CD4-positive, alpha-beta T cell (primary cell): ENCODE results near the gene AUTS2. TPM values are rescaled to one million over a fixed set of nuclear protein-coding genes. Genes with fewer than 3 reads are reported as not detected.

Experiments
- ATAC-seq: fragments of 200-7000 bp; cut with Tn5 transposase; one replicate; pipeline ENCODE4 v1.10.0; 2022; ENCODE audit warnings: mild to moderate bottlenecking; ENCODE audit not compliant: poor library complexity
- CTCF ChIA-PET: fragments of 350-600 bp; sonication (Branson Sonifier 250); formaldehyde crosslinking; loops from one replicate; lab custom pipeline; 2021; ENCODE audit warnings: antibody characterized with exemption, inconsistent platforms; lab: Charles Lee
- POLR2A ChIA-PET: fragments of 350-600 bp; sonication (Branson Sonifier 250); formaldehyde crosslinking; loops from one replicate; lab custom pipeline; 2021; ENCODE audit warnings: antibody characterized with exemption, inconsistent platforms; lab: Charles Lee
- DNase-seq, 14 experiments: peaks; one replicate each; pipeline ENCODE4 v3.0.0-alpha.2; 2013 to 2020; ENCODE audit warnings: mixed read lengths in 2 of 14
- H3K27ac ChIP-seq, 2 donors: one replicate each; pipeline versions ENCODE4 v1.5.1 to v1.7.0; 2013; ENCODE audit warnings: low read length in 2 of 2, low read depth in 1 of 2, mild to moderate bottlenecking in 1 of 2
- H3K27me3 ChIP-seq, 2 experiments: 1 replicate in 1 of 2; 2 replicates in 1 of 2; pipeline versions ENCODE4 v1.6.1 to v1.7.0; 2013; ENCODE audit warnings: low read length in 2 of 2, control low read depth in 1 of 2, mild to moderate bottlenecking in 1 of 2, moderate library complexity in 1 of 2; ENCODE audit not compliant: insufficient read depth in 2 of 2, control insufficient read depth in 1 of 2
- H3K36me3 ChIP-seq: one replicate; pipeline ENCODE4 v1.6.1; 2013; ENCODE audit warnings: low read length, control low read depth; ENCODE audit not compliant: insufficient read depth
- H3K4me1 ChIP-seq: one replicate; pipeline ENCODE4 v1.6.1; 2013; ENCODE audit warnings: low read length, control low read depth; ENCODE audit not compliant: insufficient read depth
- H3K4me3 ChIP-seq: one replicate; pipeline ENCODE4 v1.5.1; 2013; ENCODE audit warnings: mild to moderate bottlenecking, low read length, moderate library complexity
- H3K9me3 ChIP-seq, 2 experiments: 1 replicate in 1 of 2; 2 replicates in 1 of 2; pipeline versions ENCODE4 v1.6.1 to v1.7.0; 2013; ENCODE audit warnings: low read length in 2 of 2, mild to moderate bottlenecking in 2 of 2, control low read depth in 1 of 2, moderate library complexity in 1 of 2; ENCODE audit not compliant: control insufficient read depth in 1 of 2, insufficient read depth in 1 of 2
- H3K27ac Mint-ChIP-seq: one replicate; pipeline ENCODE4 v1.8.0; 2020; ENCODE audit warnings: mixed read lengths
- H3K27me3 Mint-ChIP-seq: one replicate; pipeline ENCODE4 v1.8.0; 2021; ENCODE audit warnings: mixed read lengths
- H3K36me3 Mint-ChIP-seq: one replicate; pipeline ENCODE4 v1.8.0; 2021; ENCODE audit warnings: low read depth, mixed read lengths
- H3K4me1 Mint-ChIP-seq: one replicate; pipeline ENCODE4 v1.8.0; 2021; ENCODE audit warnings: low read depth, mixed read lengths
- H3K4me3 Mint-ChIP-seq: one replicate; pipeline ENCODE4 v1.8.0; 2020; ENCODE audit warnings: mild to moderate bottlenecking, mixed read lengths
- H3K9me3 Mint-ChIP-seq: one replicate; pipeline ENCODE4 v1.8.0; 2020; ENCODE audit warnings: mixed read lengths
- CTCF ChIP-seq: fragments of 200-600 bp; IDR thresholded peaks from one replicate; pipeline ENCODE4 v1.8.0; 2022; ENCODE audit warnings: antibody characterized with exemption, mild to moderate bottlenecking
- intact Hi-C, 2 experiments: fragments of 100-400 bp; cut with DNase I in 1 of 2; cut with micrococcal nuclease in 1 of 2; formaldehyde crosslinking; loops; one replicate each; pipeline versions ENCODE4 v1.15.1 to v1.9.0; 2023 to 2025; cut with DNase I, micrococcal nuclease
- total RNA-seq, 174 experiments: library from RNA in 2 of 174; stranded (reverse) in 2 of 174; gene quantifications; one replicate each; pipeline ENCODE4 v1.2.3 and lab custom pipeline; 2021 to 2026

The AUTS2 gene
- total RNA-seq, 2 experiments from 2014 or later, result 43.6 to 47.6 TPM

GRCh38 chr7:70494225-70495032 lies 896.2 kb downstream of the AUTS2 start:
- Mint-ChIP-seq H3K4me3 (no peak overlapping the region), H3K27ac (no peak overlapping the region), H3K4me1 (no peaks in the 10 kb centered on the region), H3K27me3 (no peaks in the 10 kb centered on the region), H3K9me3 (no peaks in the 10 kb centered on the region), H3K36me3 (no peaks in the 10 kb centered on the region)
- Histone ChIP-seq H3K4me3 (no peak overlapping the region), H3K36me3 (no peaks in the 10 kb centered on the region), H3K9me3 (peaks cover 0 to 16% of the 10 kb centered on the region in 2 experiments), H3K4me1 (no peaks in the 10 kb centered on the region), H3K27ac (no peak overlapping the region), H3K27me3 (no peaks in the 10 kb centered on the region)
- ChIA-PET POLR2A (interaction anchor here (0.6 kb wide), 1 partner anchor 11 kb away, joined by 3 read pairs; no protein-coding TSS in a partner anchor), CTCF (interaction anchor here (0.6 kb wide), 1 partner anchor 280 kb away, joined by 5 read pairs; no protein-coding TSS in a partner anchor)
- intact Hi-C loops, result no loop called here
- ATAC-seq, result no peak
- TF ChIP-seq CTCF, result no peak
- DNase-seq, result no peak

- intact Hi-C loops, result no loop called here
- POLR2A ChIA-PET, result interaction anchor here (0.6 kb wide), 1 partner anchor 11 kb away, joined by 3 read pairs; no protein-coding TSS in a partner anchor
Measured at GRCh38 chr7:70495033-70495376, 896.7 kb downstream of the AUTS2 start.

GRCh38 chr7:70497793-70498192 lies 899.5 kb downstream of the AUTS2 start:
- no peak overlapping the region for H3K27ac Mint-ChIP-seq
- H3K9me3 ChIP-seq, result peaks cover 0 to 11% of the 10 kb centered on the region in 2 experiments
- no peaks in the 10 kb centered on the region for H3K27me3 ChIP-seq
- DNase-seq (no peak), ATAC-seq (no peak)
- no peaks in the 10 kb centered on the region for H3K9me3 Mint-ChIP-seq
- ChIA-PET POLR2A (no interaction called here), CTCF (no interaction called here)
- no peaks in the 10 kb centered on the region for H3K4me1 ChIP-seq
- H3K4me3 ChIP-seq, result no peak overlapping the region
- no peak overlapping the region for H3K4me3 Mint-ChIP-seq
- H3K27me3 Mint-ChIP-seq, result no peaks in the 10 kb centered on the region
- no peaks in the 10 kb centered on the region for H3K36me3 ChIP-seq
- no peak for TF ChIP-seq CTCF
- no peak overlapping the region for H3K27ac ChIP-seq
- H3K36me3 Mint-ChIP-seq, result no peaks in the 10 kb centered on the region
- H3K4me1 Mint-ChIP-seq, result no peaks in the 10 kb centered on the region
- intact Hi-C loops, result no loop called here

More at GRCh38 chr7:70495033-70495376, 896.7 kb downstream of the AUTS2 start:
- H3K27ac Mint-ChIP-seq, result no peak overlapping the region
- Histone ChIP-seq H3K4me3 (no peak overlapping the region), H3K27me3 (no peaks in the 10 kb centered on the region), H3K36me3 (no peaks in the 10 kb centered on the region), H3K9me3 (peaks cover 0 to 16% of the 10 kb centered on the region in 2 experiments), H3K27ac (no peak overlapping the region), H3K4me1 (no peaks in the 10 kb centered on the region)
- no peaks in the 10 kb centered on the region for H3K36me3 Mint-ChIP-seq
- DNase-seq, result no peak
- H3K4me3 Mint-ChIP-seq, result no peak overlapping the region
- CTCF ChIA-PET, result interaction anchor here (0.6 kb wide), 2 partner anchors 18 to 280 kb away, joined by 3 to 5 read pairs; no protein-coding TSS in a partner anchor
- no peaks in the 10 kb centered on the region for H3K27me3 Mint-ChIP-seq
- H3K9me3 Mint-ChIP-seq, result no peaks in the 10 kb centered on the region
- no peaks in the 10 kb centered on the region for H3K4me1 Mint-ChIP-seq
- ATAC-seq, result no peak
- TF ChIP-seq CTCF, result no peak
